ENCODE results near the gene CAPZA1.

- TF ChIP-seq EZH2 (IDR thresholded peaks at IDR 0.05; ENCODE audit: borderline replicate concordance, low read depth, low read length, severe bottlenecking) (no peak), POLR2AphosphoS5 (IDR thresholded peaks at IDR 0.05; ENCODE audit: insufficient read depth, low read depth, low read length) (no peak), CTCF (IDR thresholded peaks at IDR 0.05; ENCODE audit: extremely low read depth in 1 of 2, insufficient read depth in 1 of 2, low read depth in 1 of 2, low read length in 2 of 2) (no peak), MAX (IDR thresholded peaks at IDR 0.05; ENCODE audit: insufficient read depth, insufficient read length) (no peak), POLR2A (IDR thresholded peaks at IDR 0.05; ENCODE audit: low read depth, low read length) (no peak)
These were observed 66.8 kb downstream of the CAPZA1 start for GRCh38 chr1:112686417-112686816.

All from endothelial cell of umbilical vein (primary cell).